Measurements from ENCODE around the gene STAU1.

STAU1 gene

DNA sequence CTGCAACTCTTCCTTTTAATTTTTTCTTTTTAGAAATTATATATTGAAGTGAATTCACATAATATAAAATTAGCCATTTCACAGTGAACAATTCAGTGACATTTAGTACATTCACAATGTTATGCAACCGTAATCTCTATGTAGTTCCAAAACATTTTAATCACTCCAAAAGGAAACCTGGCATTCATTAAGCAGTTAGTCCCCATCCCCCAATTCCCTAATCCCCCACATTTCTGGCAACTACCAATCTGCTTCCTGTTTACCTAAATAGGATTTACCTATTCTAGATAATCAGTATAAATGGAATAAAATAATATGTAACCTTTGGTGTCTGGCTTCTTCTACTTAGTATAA, 22.6 kb upstream of the STAU1 start:
- TF ChIP-seq ZNF560 (tag by site-specific recombination; IDR thresholded peaks at IDR 0.05; ENCODE audit: borderline replicate concordance), result no peak
- TF ChIP-seq, protein P1, sequence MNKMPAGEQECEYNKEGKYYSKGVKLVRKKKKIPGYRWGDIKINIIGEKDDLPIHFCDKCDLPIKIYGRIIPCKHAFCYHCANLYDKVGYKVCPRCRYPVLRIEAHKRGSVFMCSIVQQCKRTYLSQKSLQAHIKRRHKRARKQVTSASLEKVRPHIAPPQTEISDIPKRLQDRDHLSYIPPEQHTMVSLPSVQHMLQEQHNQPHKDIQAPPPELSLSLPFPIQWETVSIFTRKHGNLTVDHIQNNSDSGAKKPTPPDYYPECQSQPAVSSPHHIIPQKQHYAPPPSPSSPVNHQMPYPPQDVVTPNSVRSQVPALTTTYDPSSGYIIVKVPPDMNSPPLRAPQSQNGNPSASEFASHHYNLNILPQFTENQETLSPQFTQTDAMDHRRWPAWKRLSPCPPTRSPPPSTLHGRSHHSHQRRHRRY (tag by site-specific recombination; IDR thresholded peaks at IDR 0.05), result no peak
- TF ChIP-seq ZNF10 (tag by site-specific recombination; IDR thresholded peaks at IDR 0.05), result no peak
- TF ChIP-seq, protein P2, sequence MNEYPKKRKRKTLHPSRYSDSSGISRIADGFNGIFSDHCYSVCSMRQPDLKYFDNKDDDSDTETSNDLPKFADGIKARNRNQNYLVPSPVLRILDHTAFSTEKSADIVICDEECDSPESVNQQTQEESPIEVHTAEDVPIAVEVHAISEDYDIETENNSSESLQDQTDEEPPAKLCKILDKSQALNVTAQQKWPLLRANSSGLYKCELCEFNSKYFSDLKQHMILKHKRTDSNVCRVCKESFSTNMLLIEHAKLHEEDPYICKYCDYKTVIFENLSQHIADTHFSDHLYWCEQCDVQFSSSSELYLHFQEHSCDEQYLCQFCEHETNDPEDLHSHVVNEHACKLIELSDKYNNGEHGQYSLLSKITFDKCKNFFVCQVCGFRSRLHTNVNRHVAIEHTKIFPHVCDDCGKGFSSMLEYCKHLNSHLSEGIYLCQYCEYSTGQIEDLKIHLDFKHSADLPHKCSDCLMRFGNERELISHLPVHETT (tag by site-specific recombination; IDR thresholded peaks at IDR 0.05), result no peak
- TF ChIP-seq ZNF350 (tag by site-specific recombination; IDR thresholded peaks at IDR 0.05), result no peak
- TF ChIP-seq, protein P3, sequence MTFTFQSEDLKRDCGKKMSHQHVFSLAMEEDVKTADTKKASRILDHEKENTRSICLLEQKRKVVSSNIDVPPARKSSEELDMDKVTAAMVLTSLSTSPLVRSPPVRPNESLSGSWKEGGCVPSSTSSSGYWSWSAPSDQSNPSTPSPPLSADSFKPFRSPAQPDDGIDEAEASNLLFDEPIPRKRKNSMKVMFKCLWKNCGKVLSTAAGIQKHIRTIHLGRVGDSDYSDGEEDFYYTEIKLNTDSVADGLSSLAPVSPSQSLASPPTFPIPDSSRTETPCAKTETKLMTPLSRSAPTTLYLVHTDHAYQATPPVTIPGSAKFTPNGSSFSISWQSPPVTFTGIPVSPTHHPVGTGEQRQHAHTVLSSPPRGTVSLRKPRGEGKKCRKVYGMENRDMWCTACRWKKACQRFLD (tag by site-specific recombination; IDR thresholded peaks at IDR 0.05), result no peak
- no peak for TF ChIP-seq ZNF571 (tag by site-specific recombination; IDR thresholded peaks at IDR 0.05)
- TF ChIP-seq, protein P4, sequence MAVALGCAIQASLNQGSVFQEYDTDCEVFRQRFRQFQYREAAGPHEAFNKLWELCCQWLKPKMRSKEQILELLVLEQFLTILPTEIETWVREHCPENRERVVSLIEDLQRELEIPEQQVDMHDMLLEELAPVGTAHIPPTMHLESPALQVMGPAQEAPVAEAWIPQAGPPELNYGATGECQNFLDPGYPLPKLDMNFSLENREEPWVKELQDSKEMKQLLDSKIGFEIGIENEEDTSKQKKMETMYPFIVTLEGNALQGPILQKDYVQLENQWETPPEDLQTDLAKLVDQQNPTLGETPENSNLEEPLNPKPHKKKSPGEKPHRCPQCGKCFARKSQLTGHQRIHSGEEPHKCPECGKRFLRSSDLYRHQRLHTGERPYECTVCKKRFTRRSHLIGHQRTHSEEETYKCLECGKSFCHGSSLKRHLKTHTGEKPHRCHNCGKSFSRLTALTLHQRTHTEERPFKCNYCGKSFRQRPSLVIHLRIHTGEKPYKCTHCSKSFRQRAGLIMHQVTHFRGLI (tag by site-specific recombination; IDR thresholded peaks at IDR 0.05), result no peak
- TF ChIP-seq ZNF335 (tag by site-specific recombination; conservative IDR thresholded peaks at IDR 0.05), result no peak
- Histone ChIP-seq H3K4me1 (ENCODE audit: control insufficient read depth, insufficient read depth, low read length) (no peaks in the 10 kb centered on the region), H3K36me3 (ENCODE audit: control insufficient read depth in 2 of 2, insufficient read depth in 1 of 2, low read length in 2 of 2) (no peaks in the 10 kb centered on the region), H3K4me3 (ENCODE audit: low read depth, low read length) (no peak overlapping the region), H3K9me3 (ENCODE audit: control insufficient read depth, insufficient read depth, low read depth, low read length) (no peaks in the 10 kb centered on the region), H3K27ac (ENCODE audit: extremely low read depth, low read depth, low read length) (no peak overlapping the region)
- ChIA-PET CTCF (interaction anchor here (0.7 kb wide), 1 partner anchor 11 kb away, joined by 3 read pairs; no protein-coding TSS in a partner anchor), POLR2A (no interaction called here)

DNA sequence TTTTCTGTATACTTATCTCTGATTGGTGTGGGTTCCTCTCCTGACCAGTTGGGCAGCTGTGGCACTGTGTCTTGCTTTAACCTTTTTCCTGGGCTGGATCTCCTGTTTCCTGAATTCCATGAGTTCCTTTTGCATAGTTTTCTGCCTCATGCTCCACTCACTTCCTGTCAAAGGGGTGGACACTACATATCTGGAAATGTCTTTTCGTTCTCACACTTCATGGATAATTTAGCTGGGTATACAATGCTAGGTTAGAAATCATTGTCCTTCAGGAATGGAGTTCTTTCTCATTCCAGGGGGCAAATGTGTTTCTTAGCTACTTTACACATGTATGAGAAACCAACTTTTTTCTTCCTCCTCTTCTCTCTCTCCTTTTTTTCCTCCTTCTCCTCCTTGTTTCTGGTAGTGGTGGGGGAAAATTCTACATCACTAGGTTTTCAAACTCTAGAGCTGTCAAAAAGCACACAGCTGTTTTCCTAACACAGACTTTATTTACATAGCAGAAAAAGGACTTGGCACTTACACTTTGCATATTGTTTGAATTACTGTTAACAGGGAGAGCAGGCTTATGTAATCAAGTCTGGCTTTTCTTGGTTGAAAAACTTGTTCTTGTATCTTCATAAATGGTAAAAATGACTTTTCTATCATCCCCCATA, 22.1 kb upstream of the STAU1 start:
- Histone ChIP-seq H3K4me1 (ENCODE audit: control insufficient read depth, insufficient read depth, low read length) (no peaks in the 10 kb centered on the region), H3K36me3 (ENCODE audit: control insufficient read depth in 2 of 2, insufficient read depth in 1 of 2, low read length in 2 of 2) (no peaks in the 10 kb centered on the region), H3K9me3 (ENCODE audit: control insufficient read depth, insufficient read depth, low read depth, low read length) (no peaks in the 10 kb centered on the region), H3K27ac (ENCODE audit: extremely low read depth, low read depth, low read length) (no peak overlapping the region), H3K4me3 (ENCODE audit: low read depth, low read length) (no peak overlapping the region)
- ChIA-PET CTCF (interaction anchor here (0.6 to 0.7 kb wide), 2 partner anchors 10 to 185 kb away, joined by 3 read pairs; no protein-coding TSS in a partner anchor), POLR2A (no interaction called here)
- TF ChIP-seq SETDB1 (IDR thresholded peaks at IDR 0.05; ENCODE audit: insufficient read length, low read length) (peak; percentile 54), ZNF544 (tag by site-specific recombination; IDR thresholded peaks at IDR 0.05) (no peak)

DNA sequence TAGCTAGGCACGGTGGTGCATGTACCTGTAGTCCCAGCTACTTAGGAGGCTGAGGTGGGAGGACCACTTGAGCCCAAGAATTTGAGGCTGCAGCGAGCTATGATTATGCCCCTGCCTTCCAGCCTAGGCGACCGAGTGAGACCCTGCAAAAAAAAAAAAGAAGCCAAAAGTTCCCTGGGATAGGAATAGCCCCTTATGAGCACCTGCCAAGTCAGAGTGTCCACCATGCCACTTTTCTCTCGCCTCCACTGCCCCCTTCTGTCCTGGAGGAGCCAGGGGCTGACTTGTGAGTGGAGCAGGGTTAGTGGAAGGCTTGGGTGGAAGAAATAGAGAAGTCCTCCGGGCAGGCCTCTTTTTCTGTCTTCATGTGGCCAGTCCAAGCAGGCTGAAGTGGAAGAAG, 18.9 kb upstream of the STAU1 start:
- H3K4me1 ChIP-seq (ENCODE audit: control insufficient read depth, insufficient read depth, low read length), result no peaks in the 10 kb centered on the region
- no peak overlapping the region for H3K4me3 ChIP-seq (ENCODE audit: low read depth, low read length)
- no peak for TF ChIP-seq ZNF175 (tag by site-specific recombination; IDR thresholded peaks at IDR 0.05)
- TF ChIP-seq ZNF221 (tag by site-specific recombination; IDR thresholded peaks at IDR 0.05; ENCODE audit: borderline replicate concordance), result no peak
- TF ChIP-seq ZNF138 (tag by site-specific recombination; IDR thresholded peaks at IDR 0.05; ENCODE audit: borderline replicate concordance), result no peak
- no peak for TF ChIP-seq ZNF514 (tag by site-specific recombination; IDR thresholded peaks at IDR 0.05)
- TF ChIP-seq ZNF768 (tag by site-specific recombination; IDR thresholded peaks at IDR 0.05), result no peak
- TF ChIP-seq ZNF335 (tag by site-specific recombination; conservative IDR thresholded peaks at IDR 0.05), result no peak
- no peaks in the 10 kb centered on the region for H3K9me3 ChIP-seq (ENCODE audit: control insufficient read depth, insufficient read depth, low read depth, low read length)
- ChIA-PET CTCF (interaction anchor here (0.6 to 1.9 kb wide), 3 partner anchors 10 to 147 kb away, joined by 3 to 11 read pairs (median 4); no protein-coding TSS in a partner anchor), POLR2A (interaction anchor here (1.1 kb wide), 1 partner anchor 26 kb away, joined by 4 read pairs; no protein-coding TSS in a partner anchor)
- no peak overlapping the region for H3K27ac ChIP-seq (ENCODE audit: extremely low read depth, low read depth, low read length)
- no peaks in the 10 kb centered on the region for H3K36me3 ChIP-seq (ENCODE audit: control insufficient read depth in 2 of 2, insufficient read depth in 1 of 2, low read length in 2 of 2)
